UCSD-AML1 (cell line): ENCODE data around the gene MALRD1.

Experiments used
- DNase-seq: peaks from one replicate; lab custom pipeline; 2025; ENCODE audit not compliant: unreplicated experiment; lab: John Stamatoyannopoulos, UW

MALRD1 gene

GRCh38 chr10:19638182-19638895 lies 589.7 kb downstream of the MALRD1 start:
- DNase-seq = no peak

GRCh38 chr10:19638896-19639233 lies 590.3 kb downstream of the MALRD1 start:
- DNase-seq = no peak

GRCh38 chr10:19640566-19641263 lies 592.1 kb downstream of the MALRD1 start:
- DNase-seq = no peak

- no peak for DNase-seq
Observed at GRCh38 chr10:19651549-19651948, 602.9 kb downstream of the MALRD1 start.

DNA sequence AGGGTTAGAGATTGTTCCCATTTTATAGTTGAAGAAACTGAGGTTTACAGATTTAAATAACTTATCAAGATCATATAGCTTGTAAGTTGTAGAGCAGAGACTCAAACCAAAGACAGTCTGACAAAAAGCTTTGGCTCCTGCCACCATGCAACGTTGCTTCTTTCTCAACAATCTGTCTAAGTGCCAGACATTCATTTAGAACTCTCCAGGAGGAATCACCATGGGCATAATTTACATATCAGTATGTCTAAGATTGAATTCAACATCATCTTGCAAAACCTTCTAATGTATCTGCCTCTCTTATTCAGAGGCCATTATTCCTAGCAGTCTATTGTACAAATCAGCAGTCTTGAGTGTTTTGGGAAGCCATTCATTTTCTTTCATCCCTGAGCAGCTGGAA lies 604.1 kb downstream of the MALRD1 start:
- DNase-seq = no peak

- DNase-seq = no peak
Observed at GRCh38 chr10:19653931-19654330, 605.3 kb downstream of the MALRD1 start.

- DNase-seq = no peak
Observed at GRCh38 chr10:19654576-19654975, 606.0 kb downstream of the MALRD1 start.

DNA sequence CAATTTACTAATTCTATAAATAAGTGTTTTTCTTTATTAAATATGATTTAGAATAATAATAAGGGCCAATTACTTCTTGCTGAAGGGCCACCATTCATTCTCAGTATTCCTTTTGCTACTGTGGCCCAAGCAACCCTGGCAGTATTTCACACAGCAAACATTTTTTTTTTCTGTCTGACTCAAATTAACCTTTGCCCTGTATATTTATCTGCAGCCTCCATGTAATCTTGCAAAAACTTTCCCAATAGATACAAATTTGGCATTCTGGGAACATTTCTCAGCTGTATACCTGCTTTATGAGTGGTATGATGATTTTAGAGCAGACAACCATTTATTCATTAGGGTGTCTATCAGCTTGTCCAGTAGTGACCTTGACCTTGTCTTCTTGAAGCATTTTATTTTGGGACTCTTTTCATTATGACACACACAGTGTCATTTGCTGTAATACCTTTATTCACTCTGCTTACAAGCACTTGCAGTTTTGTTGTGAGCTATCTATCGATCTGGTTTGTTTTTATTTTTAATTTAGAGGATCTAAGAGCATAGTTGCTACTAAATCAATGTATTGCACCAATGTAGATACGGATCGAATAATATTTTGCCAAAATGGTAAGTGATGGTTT lies 607.9 kb downstream of the MALRD1 start:
- no peak for DNase-seq

- DNase-seq = no peak
Observed at GRCh38 chr10:19658131-19658530, 609.5 kb downstream of the MALRD1 start.

DNA sequence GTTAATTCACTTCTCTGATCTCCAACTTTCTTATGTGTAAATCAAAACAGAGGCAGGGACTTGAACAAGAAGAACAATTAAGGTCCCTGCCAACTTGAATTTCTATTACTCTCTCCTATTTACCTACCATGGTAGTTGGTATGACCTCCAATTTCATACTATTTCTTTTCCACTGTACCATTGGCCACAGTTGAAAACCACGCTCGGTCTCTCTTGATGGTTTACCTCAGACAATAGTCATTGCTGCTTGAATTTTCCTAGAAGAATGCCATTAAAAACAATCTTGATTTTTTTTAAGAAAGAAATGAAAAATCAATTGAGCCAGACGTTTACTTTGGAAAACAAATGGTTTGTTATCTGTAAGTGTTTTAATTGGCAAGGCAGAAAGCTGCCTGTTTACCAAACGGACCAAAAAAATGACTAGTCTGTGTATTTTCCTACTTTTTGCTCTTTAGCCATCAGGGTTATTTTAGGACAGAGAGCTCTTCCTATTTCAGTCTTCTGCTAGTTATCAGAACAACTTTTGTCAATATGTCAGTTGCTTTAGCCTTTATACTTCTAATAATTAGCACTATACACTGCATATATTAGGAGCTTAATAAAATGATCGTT lies 610.1 kb downstream of the MALRD1 start:
- DNase-seq = no peak

- no peak for DNase-seq
Observed at GRCh38 chr10:19659920-19660655, 611.5 kb downstream of the MALRD1 start.

DNA sequence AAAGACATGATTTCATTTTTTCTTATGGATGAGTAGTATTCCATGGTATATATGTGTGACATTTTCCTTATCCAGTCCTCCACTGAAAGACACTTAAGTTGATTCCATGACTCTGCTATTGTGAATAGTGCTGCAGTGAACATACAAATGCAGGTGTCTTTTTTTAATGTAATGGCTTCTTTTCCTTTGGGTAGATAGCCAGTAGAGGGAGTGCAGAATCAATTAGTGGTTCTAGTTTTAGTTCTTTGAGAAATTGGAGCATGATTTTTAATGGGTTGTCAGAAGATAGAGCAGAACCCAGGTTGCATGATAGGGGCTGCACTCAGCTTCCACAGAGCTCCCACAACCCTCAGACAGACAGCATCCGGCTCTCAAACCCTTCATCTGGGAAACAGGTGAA lies 614.7 kb downstream of the MALRD1 start:
- no peak for DNase-seq

DNA sequence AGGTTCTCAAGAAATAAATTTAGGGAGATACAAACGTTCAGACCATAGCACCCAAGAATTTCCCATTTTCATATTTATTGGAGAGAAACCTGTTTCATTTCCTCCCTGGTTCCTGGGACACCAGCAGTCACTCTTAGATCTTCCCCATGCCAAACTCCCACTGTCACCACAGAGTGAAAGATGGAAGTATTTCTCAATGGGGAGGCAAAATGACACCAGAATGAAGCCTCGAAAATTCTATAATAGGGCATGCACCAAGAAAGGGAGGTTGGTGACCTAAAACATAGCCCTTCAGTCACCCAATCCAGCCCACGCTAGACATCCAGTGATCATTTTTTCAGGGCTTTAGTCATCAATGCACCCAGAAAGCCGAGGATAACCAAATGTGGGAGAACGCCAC lies 619.5 kb downstream of the MALRD1 start:
- DNase-seq = no peak

DNA sequence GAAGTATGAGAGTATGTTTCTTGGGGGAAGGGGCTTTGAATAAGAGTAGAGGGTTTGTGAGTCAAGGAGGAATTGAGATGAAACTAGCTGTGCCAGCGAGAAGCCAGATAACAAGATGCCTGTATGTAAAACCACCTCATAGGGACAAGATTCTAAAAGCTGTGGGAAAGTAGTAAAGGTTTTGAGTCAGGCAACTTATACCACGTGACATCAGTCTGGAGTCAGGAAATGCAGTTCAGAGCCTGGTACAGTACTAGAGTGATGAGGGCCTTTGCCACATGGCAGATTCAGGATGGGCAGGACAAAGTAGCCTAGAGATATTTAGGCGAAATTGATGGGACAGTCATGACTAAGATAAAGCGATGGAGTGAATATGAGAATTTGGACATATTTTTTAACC lies 627.5 kb downstream of the MALRD1 start:
- DNase-seq = no peak

DNA sequence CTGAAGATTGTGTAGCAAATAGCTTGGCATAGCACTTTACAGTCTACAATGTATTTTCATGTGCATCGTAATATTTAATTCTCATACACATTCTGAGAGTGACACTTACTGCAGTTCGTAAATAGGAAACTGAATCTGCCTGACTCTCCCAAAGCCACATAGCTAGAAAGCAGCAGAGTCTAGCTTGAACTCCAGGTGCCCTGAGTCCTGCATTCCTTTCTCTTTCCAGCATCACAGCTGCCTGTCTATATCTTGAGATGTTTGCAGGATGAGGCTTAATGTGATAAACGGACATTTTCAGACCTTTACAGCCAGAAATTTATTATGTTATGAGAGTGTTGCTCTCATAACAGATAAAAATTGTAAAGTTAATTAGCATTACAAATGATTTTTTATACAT lies 634.8 kb downstream of the MALRD1 start:
- DNase-seq = no peak

DNA sequence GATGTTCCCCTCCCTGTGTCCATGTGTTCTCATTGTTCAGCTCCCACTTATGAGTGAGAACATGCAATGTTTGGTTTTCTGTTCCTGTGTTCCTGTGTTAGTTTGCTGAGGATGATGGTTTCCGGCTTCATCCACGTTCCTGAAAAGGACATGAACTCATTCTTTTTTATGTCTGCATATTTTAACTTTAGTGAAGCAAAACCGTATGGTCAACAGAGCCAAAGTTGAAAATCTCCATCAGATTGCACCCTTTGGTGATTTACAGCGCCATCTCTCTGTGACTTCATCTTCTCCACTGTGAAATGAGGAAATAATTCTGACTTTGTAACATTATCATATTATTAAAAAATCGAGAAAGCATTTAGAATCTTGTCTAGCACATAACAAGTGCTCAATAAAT lies 635.4 kb downstream of the MALRD1 start:
- no peak for DNase-seq

- DNase-seq = no peak
Observed at GRCh38 chr10:19688344-19688743, 639.7 kb downstream of the MALRD1 start.

- DNase-seq = no peak
Observed at GRCh38 chr10:19689231-19689630, 640.6 kb downstream of the MALRD1 start.

- DNase-seq = no peak
Observed at GRCh38 chr10:19699299-19699698, 650.7 kb downstream of the MALRD1 start.

DNA sequence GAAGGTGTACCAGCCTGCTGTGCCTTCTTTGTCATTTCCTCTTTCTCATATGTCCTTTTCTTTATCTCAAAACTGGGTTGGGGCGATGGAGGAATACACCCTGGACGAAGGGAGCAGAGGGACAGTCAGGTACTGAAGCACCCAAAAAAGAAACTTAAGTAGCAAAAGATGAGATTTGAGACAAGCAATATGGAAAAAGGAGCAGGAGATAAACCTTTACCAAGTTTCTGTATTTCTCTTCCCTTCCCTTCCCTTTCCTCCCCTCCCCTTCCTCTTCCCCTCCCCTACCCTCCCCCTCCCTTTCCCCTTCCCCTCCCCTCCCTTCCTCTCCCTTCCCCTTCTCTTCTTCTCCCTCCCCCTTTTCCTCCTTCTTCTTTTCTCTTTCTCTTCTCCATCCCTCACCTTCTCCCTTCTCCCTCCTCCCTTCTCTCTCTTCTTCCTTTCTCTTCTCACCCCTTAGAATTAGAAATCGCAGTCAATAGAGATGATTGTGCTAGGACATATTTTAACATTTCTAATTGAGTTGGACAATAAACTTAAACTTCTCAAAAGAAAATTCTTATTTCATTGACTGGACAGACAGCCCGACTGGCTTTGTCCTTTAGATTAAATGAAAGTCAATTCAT lies 652.9 kb downstream of the MALRD1 start:
- no peak for DNase-seq

DNA sequence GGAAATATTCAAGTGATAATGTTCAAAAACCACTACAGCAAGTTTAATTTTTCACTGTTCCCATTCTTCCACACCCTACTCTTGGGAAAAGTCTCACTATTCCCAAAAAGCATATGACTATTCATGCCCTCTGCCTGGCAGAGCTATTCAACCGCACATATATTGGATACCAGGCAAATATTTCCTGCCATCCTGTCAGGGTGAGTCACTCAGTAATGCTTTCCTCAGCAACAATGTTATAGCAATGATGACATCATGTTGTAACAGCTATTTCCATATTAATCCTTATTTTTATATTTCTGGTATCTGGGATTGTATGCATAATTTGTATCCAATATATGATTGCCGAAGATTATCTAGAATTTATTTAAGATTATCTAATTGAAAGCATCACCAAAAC lies 653.6 kb downstream of the MALRD1 start:
- DNase-seq = no peak
